HepG2 (cell line): ENCODE results near the gene ZBTB14. TPM values are rescaled to one million over a fixed set of nuclear protein-coding genes. Genes with fewer than 3 reads are reported as not detected.

Experiments
- AGO1 ChIP-seq: fragments of 200-400 bp; formaldehyde crosslinking; IDR thresholded peaks from 2 replicates; pipeline ENCODE4 v1.6.1; 2017; ENCODE audit warnings: mild to moderate bottlenecking, low read depth, low read length, moderate library complexity; ENCODE audit not compliant: poor library complexity, severe bottlenecking
- HNF4G ChIP-seq, 2 experiments: sonication (generic) in 1 of 2; formaldehyde crosslinking in 1 of 2; IDR thresholded peaks; 2 replicates each; pipeline versions ENCODE4 v1.4.0 to v1.6.1; 2011 to 2020; ENCODE audit warnings: borderline replicate concordance in 2 of 2, low read depth in 2 of 2, mild to moderate bottlenecking in 2 of 2, low read length in 1 of 2, missing genetic modification reagents in 1 of 2, moderate library complexity in 1 of 2
- LCORL ChIP-seq, 2 experiments: fragments of 450-650 bp in 1 of 2; sonication (generic) in 1 of 2; formaldehyde crosslinking in 1 of 2; IDR thresholded peaks; 2 replicates each; pipeline versions ENCODE4 v1.5.0 to v1.6.1; 2017 to 2020; ENCODE audit warnings: antibody characterized with exemption in 1 of 2, missing genetic modification reagents in 1 of 2
- NR2F1 ChIP-seq, 2 experiments: fragments of 450-650 bp in 1 of 2; formaldehyde crosslinking in 1 of 2; IDR thresholded peaks; 2 replicates each; pipeline versions ENCODE4 v1.5.0 to v1.6.1; 2016 to 2020; ENCODE audit warnings: mild to moderate bottlenecking in 1 of 2, missing compliant biosample characterization in 1 of 2, missing genetic modification reagents in 1 of 2, moderate library complexity in 1 of 2
- NR2F6 ChIP-seq, 2 experiments: IDR thresholded peaks; 2 replicates each; pipeline ENCODE4 v1.6.1; 2016; ENCODE audit warnings: antibody characterized with exemption in 1 of 2, mild to moderate bottlenecking in 1 of 2
- SALL1 ChIP-seq: sonication (generic); formaldehyde crosslinking; IDR thresholded peaks from 2 replicates; pipeline ENCODE4 v1.8.0; 2022; ENCODE audit warnings: mild to moderate bottlenecking, missing genetic modification reagents
- SMYD3 ChIP-seq: sonication (generic); formaldehyde crosslinking; IDR thresholded peaks from 2 replicates; pipeline ENCODE4 v1.8.1; 2023; ENCODE audit warnings: mild to moderate bottlenecking, missing genetic modification reagents
- STAG1 ChIP-seq: sonication (generic); formaldehyde crosslinking; IDR thresholded peaks from 2 replicates; pipeline ENCODE4 v1.4.0; 2020; ENCODE audit warnings: missing genetic modification reagents
- TBL1XR1 ChIP-seq: fragments of 150-350 bp; IDR thresholded peaks from 2 replicates; pipeline ENCODE4 v1.6.1; 2014; ENCODE audit warnings: borderline replicate concordance, low read length; ENCODE audit not compliant: partially characterized antibody
- TBX2 ChIP-seq: sonication (generic); formaldehyde crosslinking; IDR thresholded peaks from 2 replicates; pipeline ENCODE4 v1.5.0; 2020; ENCODE audit warnings: missing genetic modification reagents, mild to moderate bottlenecking, borderline replicate concordance
- TEAD3 ChIP-seq: optimal IDR thresholded peaks from 2 replicates; pipeline ENCODE3; 2016; ENCODE audit warnings: borderline replicate concordance
- ZNF282 ChIP-seq: fragments of 450-650 bp; IDR thresholded peaks from 2 replicates; pipeline ENCODE4 v1.6.1; 2018; ENCODE audit not compliant: partially characterized antibody
- ZNF430 ChIP-seq: sonication (generic); formaldehyde crosslinking; IDR thresholded peaks from 2 replicates; pipeline ENCODE4 v1.9.0; 2021; ENCODE audit warnings: mild to moderate bottlenecking, missing genetic modification reagents
- ZNF543 ChIP-seq: sonication (generic); formaldehyde crosslinking; IDR thresholded peaks from 2 replicates; pipeline ENCODE4 v1.4.0; 2020; ENCODE audit warnings: mild to moderate bottlenecking, missing genetic modification reagents
- ZSCAN21 ChIP-seq: sonication (generic); formaldehyde crosslinking; IDR thresholded peaks from 2 replicates; pipeline ENCODE4 v1.8.0; 2022; ENCODE audit warnings: mild to moderate bottlenecking, missing genetic modification reagents, moderate library complexity, borderline replicate concordance
- polyA plus RNA-seq, 8 experiments: library from polyadenylated mRNA; depleted of rRNA in 3 of 8; stranded (reverse) in 7 of 8; unstranded in 1 of 8; fragments of >200 nt; fragmentation: Illumina TruSeq in 4 of 8; extraction: Trizol in 4 of 8; gene quantifications; 2 replicates each; pipeline versions ENCODE4 v1.2.1 to v1.2.3, GENCODE V29; 2011 to 2016; ENCODE audit warnings: low read depth in 4 of 8, missing spikeins in 1 of 8, mixed read lengths in 1 of 8; ENCODE audit not compliant: insufficient read depth in 1 of 8
- total RNA-seq, 5 experiments: library from RNA; depleted of rRNA; stranded (reverse); fragments of >200 nt; fragmentation: Illumina TruSeq; extraction: Trizol; gene quantifications; 2 replicates each; pipeline ENCODE4 v1.2.3, GENCODE V29; 2016; ENCODE audit warnings: low read depth in 1 of 5
- TF ChIP-seq, protein P1 (sequence below): sonication (generic); formaldehyde crosslinking; IDR thresholded peaks from 2 replicates; pipeline ENCODE4 v1.8.0; 2022; ENCODE audit warnings: missing genetic modification reagents, mild to moderate bottlenecking, moderate library complexity, borderline replicate concordance
- TF ChIP-seq, protein P2 (sequence below): sonication (generic); formaldehyde crosslinking; IDR thresholded peaks from 2 replicates; pipeline ENCODE4 v1.5.0; 2020; ENCODE audit warnings: mild to moderate bottlenecking, missing genetic modification reagents
- TF ChIP-seq, protein P3 (sequence below), 2 experiments: IDR thresholded peaks; 2 replicates each; pipeline ENCODE4 v1.6.1; 2011 to 2012; ENCODE audit warnings: low read length in 2 of 2, borderline replicate concordance in 1 of 2, low read depth in 1 of 2, mild to moderate bottlenecking in 1 of 2, moderate library complexity in 1 of 2
- TF ChIP-seq, protein P4 (sequence below): sonication (generic); formaldehyde crosslinking; IDR thresholded peaks from 2 replicates; pipeline ENCODE4 v1.4.0; 2020; ENCODE audit warnings: mild to moderate bottlenecking, missing genetic modification reagents

Gene ZBTB14
- total and polyA plus RNA-seq, 2 of the 13 experiments (the other 11 are each of a cell fraction or from before 2014, with no cell fraction given), result 8.0 to 14.4 TPM

DNA sequence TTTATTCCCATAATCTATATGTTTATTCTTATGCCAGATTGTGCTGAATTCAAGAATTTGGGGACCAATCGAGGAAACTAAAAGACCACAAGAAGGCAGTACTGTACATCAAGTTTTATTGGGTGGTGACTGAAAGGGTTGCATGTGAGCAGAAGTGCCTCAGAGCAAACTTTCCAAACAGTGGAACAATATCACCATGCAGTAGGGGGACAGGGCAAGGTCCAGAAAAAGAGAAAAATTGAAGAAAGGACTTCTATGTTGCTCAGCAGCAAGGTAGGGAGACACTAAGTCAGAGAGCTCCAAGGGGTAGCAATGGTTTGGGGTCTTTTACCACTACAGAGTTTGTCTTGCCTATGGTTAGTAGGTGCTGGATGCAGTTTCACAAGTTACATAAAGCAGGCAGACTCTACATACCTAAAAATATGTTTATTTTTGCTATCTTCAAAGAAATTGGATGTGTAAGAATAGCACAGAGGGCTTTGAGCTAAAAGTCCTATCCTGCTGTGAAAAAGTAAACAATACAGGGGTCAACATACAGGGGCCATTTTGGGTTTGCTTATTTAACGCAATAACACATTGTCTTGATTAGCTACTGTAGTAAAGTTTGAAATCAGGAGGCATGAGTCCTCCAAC is 43.8 kb upstream of the ZBTB14 start (continued):
- TF ChIP-seq HNF4G (IDR thresholded peaks at IDR 0.05; ENCODE audit: borderline replicate concordance, low read depth, low read length) (peak; percentile 62), HNF4G (CRISPR knock-in tag; IDR thresholded peaks at IDR 0.05; ENCODE audit: borderline replicate concordance, low read depth) (peak; percentile 33; the same call in 1 of the 2 replicates), NR2F6 (IDR thresholded peaks at IDR 0.05) (peak; percentile 85), NR2F6 (CRISPR knock-in tag; IDR thresholded peaks at IDR 0.05) (peak; percentile 71), AGO1 (no peak), TEAD3 (CRISPR knock-in tag) (peak; percentile 37), TBL1XR1 (peak; percentile 21), ZSCAN21 (no peak), NR2F1 (CRISPR knock-in tag; IDR thresholded peaks at IDR 0.05) (peak; percentile 34 to 45; a peak in 2 of 4 replicates), ZNF282 (no peak), ZNF543 (no peak), SALL1 (CRISPR knock-in tag) (peak; percentile 49; the same call in 1 of the 2 replicates), TBX2 (peak; percentile 75; the same call in 1 of the 2 replicates), LCORL (IDR thresholded peaks at IDR 0.05) (no peak), LCORL (CRISPR knock-in tag; IDR thresholded peaks at IDR 0.05) (peak; percentile 62; the same call in 1 of the 2 replicates), SMYD3 (CRISPR knock-in tag) (0 out of 2 replicates have a peak, but pooled peaks have one; percentile 23), ZNF430 (CRISPR knock-in tag) (no peak), STAG1 (CRISPR knock-in tag) (peak; percentile 36; the same call in 1 of the 2 replicates)
- TF ChIP-seq, protein P1, sequence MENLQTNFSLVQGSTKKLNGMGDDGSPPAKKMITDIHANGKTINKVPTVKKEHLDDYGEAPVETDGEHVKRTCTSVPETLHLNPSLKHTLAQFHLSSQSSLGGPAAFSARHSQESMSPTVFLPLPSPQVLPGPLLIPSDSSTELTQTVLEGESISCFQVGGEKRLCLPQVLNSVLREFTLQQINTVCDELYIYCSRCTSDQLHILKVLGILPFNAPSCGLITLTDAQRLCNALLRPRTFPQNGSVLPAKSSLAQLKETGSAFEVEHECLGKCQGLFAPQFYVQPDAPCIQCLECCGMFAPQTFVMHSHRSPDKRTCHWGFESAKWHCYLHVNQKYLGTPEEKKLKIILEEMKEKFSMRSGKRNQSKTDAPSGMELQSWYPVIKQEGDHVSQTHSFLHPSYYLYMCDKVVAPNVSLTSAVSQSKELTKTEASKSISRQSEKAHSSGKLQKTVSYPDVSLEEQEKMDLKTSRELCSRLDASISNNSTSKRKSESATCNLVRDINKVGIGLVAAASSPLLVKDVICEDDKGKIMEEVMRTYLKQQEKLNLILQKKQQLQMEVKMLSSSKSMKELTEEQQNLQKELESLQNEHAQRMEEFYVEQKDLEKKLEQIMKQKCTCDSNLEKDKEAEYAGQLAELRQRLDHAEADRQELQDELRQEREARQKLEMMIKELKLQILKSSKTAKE (CRISPR knock-in tag), result peak; percentile 62; the same call in 1 of the 2 replicates
- TF ChIP-seq, protein P2, sequence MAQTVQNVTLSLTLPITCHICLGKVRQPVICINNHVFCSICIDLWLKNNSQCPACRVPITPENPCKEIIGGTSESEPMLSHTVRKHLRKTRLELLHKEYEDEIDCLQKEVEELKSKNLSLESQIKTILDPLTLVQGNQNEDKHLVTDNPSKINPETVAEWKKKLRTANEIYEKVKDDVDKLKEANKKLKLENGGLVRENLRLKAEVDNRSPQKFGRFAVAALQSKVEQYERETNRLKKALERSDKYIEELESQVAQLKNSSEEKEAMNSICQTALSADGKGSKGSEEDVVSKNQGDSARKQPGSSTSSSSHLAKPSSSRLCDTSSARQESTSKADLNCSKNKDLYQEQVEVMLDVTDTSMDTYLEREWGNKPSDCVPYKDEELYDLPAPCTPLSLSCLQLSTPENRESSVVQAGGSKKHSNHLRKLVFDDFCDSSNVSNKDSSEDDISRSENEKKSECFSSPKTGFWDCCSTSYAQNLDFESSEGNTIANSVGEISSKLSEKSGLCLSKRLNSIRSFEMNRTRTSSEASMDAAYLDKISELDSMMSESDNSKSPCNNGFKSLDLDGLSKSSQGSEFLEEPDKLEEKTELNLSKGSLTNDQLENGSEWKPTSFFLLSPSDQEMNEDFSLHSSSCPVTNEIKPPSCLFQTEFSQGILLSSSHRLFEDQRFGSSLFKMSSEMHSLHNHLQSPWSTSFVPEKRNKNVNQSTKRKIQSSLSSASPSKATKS, result no peak
- TF ChIP-seq, protein P3, sequence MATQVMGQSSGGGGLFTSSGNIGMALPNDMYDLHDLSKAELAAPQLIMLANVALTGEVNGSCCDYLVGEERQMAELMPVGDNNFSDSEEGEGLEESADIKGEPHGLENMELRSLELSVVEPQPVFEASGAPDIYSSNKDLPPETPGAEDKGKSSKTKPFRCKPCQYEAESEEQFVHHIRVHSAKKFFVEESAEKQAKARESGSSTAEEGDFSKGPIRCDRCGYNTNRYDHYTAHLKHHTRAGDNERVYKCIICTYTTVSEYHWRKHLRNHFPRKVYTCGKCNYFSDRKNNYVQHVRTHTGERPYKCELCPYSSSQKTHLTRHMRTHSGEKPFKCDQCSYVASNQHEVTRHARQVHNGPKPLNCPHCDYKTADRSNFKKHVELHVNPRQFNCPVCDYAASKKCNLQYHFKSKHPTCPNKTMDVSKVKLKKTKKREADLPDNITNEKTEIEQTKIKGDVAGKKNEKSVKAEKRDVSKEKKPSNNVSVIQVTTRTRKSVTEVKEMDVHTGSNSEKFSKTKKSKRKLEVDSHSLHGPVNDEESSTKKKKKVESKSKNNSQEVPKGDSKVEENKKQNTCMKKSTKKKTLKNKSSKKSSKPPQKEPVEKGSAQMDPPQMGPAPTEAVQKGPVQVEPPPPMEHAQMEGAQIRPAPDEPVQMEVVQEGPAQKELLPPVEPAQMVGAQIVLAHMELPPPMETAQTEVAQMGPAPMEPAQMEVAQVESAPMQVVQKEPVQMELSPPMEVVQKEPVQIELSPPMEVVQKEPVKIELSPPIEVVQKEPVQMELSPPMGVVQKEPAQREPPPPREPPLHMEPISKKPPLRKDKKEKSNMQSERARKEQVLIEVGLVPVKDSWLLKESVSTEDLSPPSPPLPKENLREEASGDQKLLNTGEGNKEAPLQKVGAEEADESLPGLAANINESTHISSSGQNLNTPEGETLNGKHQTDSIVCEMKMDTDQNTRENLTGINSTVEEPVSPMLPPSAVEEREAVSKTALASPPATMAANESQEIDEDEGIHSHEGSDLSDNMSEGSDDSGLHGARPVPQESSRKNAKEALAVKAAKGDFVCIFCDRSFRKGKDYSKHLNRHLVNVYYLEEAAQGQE (IDR thresholded peaks at IDR 0.05; ENCODE audit: borderline replicate concordance in 1 of 2, low read depth in 1 of 2, low read length in 2 of 2), result peak in 1 of 2 experiments; percentile 32; a peak in 1 of 4 replicates
- TF ChIP-seq, protein P4, sequence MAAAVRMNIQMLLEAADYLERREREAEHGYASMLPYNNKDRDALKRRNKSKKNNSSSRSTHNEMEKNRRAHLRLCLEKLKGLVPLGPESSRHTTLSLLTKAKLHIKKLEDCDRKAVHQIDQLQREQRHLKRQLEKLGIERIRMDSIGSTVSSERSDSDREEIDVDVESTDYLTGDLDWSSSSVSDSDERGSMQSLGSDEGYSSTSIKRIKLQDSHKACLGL (CRISPR knock-in tag), result no peak
